H9 (cell line): ENCODE data around the gene CDC45. TPM values are rescaled to one million over a fixed set of nuclear protein-coding genes. Genes with fewer than 3 reads are reported as not detected.
A peak's percentile ranks its signal among the peaks of the same experiment; 100 is the strongest.

Experiments used
- DNase-seq: peaks from one replicate; pipeline ENCODE4 v3.0.0-alpha.2; 2017
- H2AFZ ChIP-seq: one replicate; pipeline ENCODE4 v1.6.1; 2013; ENCODE audit warnings: mild to moderate bottlenecking, low read length, control low read depth, moderate library complexity
- H2AK5ac ChIP-seq: 2 replicates; pipeline ENCODE4 v1.6.1; 2013; ENCODE audit warnings: low read length, control low read depth, mixed read lengths; ENCODE audit not compliant: insufficient read length
- H2BK120ac ChIP-seq: one replicate; pipeline ENCODE4 v1.6.1; 2013; ENCODE audit warnings: low read depth, mild to moderate bottlenecking, low read length, control low read depth, inconsistent platforms; ENCODE audit not compliant: poor library complexity, severe bottlenecking
- H2BK12ac ChIP-seq: 2 replicates; pipeline ENCODE4 v1.6.1; 2013; ENCODE audit warnings: low read length, control low read depth, mixed read lengths, low read depth; ENCODE audit not compliant: insufficient read length
- H2BK15ac ChIP-seq: 2 replicates; pipeline ENCODE4 v1.6.1; 2013; ENCODE audit warnings: low read depth, low read length, control low read depth
- H2BK20ac ChIP-seq: one replicate; pipeline ENCODE4 v1.6.1; 2013; ENCODE audit warnings: low read depth, mild to moderate bottlenecking, low read length, control low read depth, inconsistent platforms; ENCODE audit not compliant: poor library complexity, severe bottlenecking
- H2BK5ac ChIP-seq: 2 replicates; pipeline ENCODE4 v1.6.1; 2013; ENCODE audit warnings: low read length, control low read depth, mixed read lengths; ENCODE audit not compliant: insufficient read length
- H3K14ac ChIP-seq: 2 replicates; pipeline ENCODE4 v1.6.1; 2013; ENCODE audit warnings: low read length, control low read depth; ENCODE audit not compliant: insufficient read depth
- H3K18ac ChIP-seq: 2 replicates; pipeline ENCODE4 v1.6.1; 2013; ENCODE audit warnings: low read depth, mild to moderate bottlenecking, mixed read lengths, low read length, control low read depth; ENCODE audit not compliant: insufficient read length
- H3K23ac ChIP-seq: 2 replicates; pipeline ENCODE4 v1.6.1; 2013; ENCODE audit warnings: low read length, control low read depth, mixed read lengths, low read depth; ENCODE audit not compliant: insufficient read length
- H3K23me2 ChIP-seq: 2 replicates; pipeline ENCODE4 v1.6.1; 2013; ENCODE audit warnings: low read depth, mild to moderate bottlenecking, mixed read lengths, low read length, control low read depth; ENCODE audit not compliant: insufficient read length, poor library complexity, severe bottlenecking
- H3K27ac ChIP-seq: 2 replicates; pipeline ENCODE4 v1.5.1; 2013; ENCODE audit warnings: low read length, control low read depth, mixed read lengths, low read depth; ENCODE audit not compliant: insufficient read length
- H3K27me3 ChIP-seq: 2 replicates; pipeline ENCODE4 v1.6.1; 2013; ENCODE audit warnings: low read length, control low read depth, inconsistent platforms; ENCODE audit not compliant: insufficient read depth
- H3K4ac ChIP-seq: 2 replicates; pipeline ENCODE4 v1.6.1; 2013; ENCODE audit warnings: low read depth, mild to moderate bottlenecking, control low read depth, inconsistent platforms, low read length, moderate library complexity
- H3K4me1 ChIP-seq: 2 replicates; pipeline ENCODE4 v1.6.1; 2013; ENCODE audit warnings: low read length, control low read depth, inconsistent platforms; ENCODE audit not compliant: insufficient read depth
- H3K4me2 ChIP-seq: 2 replicates; pipeline ENCODE4 v1.6.1; 2013; ENCODE audit warnings: low read length, control low read depth, mixed read lengths; ENCODE audit not compliant: insufficient read length, insufficient read depth
- H3K56ac ChIP-seq: 2 replicates; pipeline ENCODE4 v1.6.1; 2013; ENCODE audit warnings: low read depth, mild to moderate bottlenecking, mixed read lengths, low read length, control low read depth; ENCODE audit not compliant: insufficient read length
- H3K79me1 ChIP-seq: 2 replicates; pipeline ENCODE4 v1.6.1; 2013; ENCODE audit warnings: low read depth, mild to moderate bottlenecking, moderate library complexity, low read length, control low read depth, inconsistent platforms; ENCODE audit not compliant: insufficient read depth, poor library complexity, severe bottlenecking
- H3K79me2 ChIP-seq: 2 replicates; pipeline ENCODE4 v1.6.1; 2013; ENCODE audit warnings: low read length, control low read depth, inconsistent platforms; ENCODE audit not compliant: insufficient read depth
- H3K9ac ChIP-seq: 2 replicates; pipeline ENCODE4 v1.6.1; 2013; ENCODE audit warnings: low read length, control low read depth, mixed read lengths; ENCODE audit not compliant: insufficient read length; ENCODE audit errors: extremely low read depth
- H3K9me3 ChIP-seq: one replicate; pipeline ENCODE4 v1.6.1; 2013; ENCODE audit warnings: low read depth, low read length, inconsistent platforms; ENCODE audit not compliant: control insufficient read depth
- H3T11ph ChIP-seq: one replicate; pipeline ENCODE4 v1.6.1; 2013; ENCODE audit warnings: mild to moderate bottlenecking, low read length, control low read depth, inconsistent platforms
- H4K20me1 ChIP-seq: one replicate; pipeline ENCODE4 v1.6.1; 2013; ENCODE audit not compliant: control insufficient read depth, insufficient read length, insufficient read depth
- H4K5ac ChIP-seq: 2 replicates; pipeline ENCODE4 v1.6.1; 2013; ENCODE audit warnings: low read depth, mild to moderate bottlenecking, mixed read lengths, low read length, control low read depth; ENCODE audit not compliant: insufficient read length
- H4K8ac ChIP-seq: replicated peaks from 2 replicates; pipeline ENCODE4 v1.6.1; 2013; ENCODE audit warnings: low read length, control low read depth, mixed read lengths, low read depth; ENCODE audit not compliant: insufficient read length
- H4K91ac ChIP-seq: 2 replicates; pipeline ENCODE4 v1.6.1; 2013; ENCODE audit warnings: low read depth, mild to moderate bottlenecking, moderate library complexity, mixed read lengths, low read length, control low read depth; ENCODE audit not compliant: insufficient read length
- H3K27ac Mint-ChIP-seq, 3 experiments: 2 replicates in 2 of 3; 3 replicates in 1 of 3; pipeline ENCODE4 v1.8.0; 2020 to 2021; ENCODE audit warnings: mixed read lengths in 3 of 3, mild to moderate bottlenecking in 1 of 3, moderate library complexity in 1 of 3
- H3K27me3 Mint-ChIP-seq: 2 replicates; pipeline ENCODE4 v1.8.0; 2021; ENCODE audit warnings: low read depth, mild to moderate bottlenecking, moderate library complexity, mixed read lengths
- H3K36me3 Mint-ChIP-seq, 3 experiments: 2 replicates in 2 of 3; 3 replicates in 1 of 3; pipeline ENCODE4 v1.8.0; 2020 to 2021; ENCODE audit warnings: low read depth in 3 of 3, mixed read lengths in 3 of 3; ENCODE audit not compliant: insufficient read depth in 1 of 3
- H3K4me1 Mint-ChIP-seq, 2 experiments: 2 replicates each; pipeline ENCODE4 v1.8.0; 2020; ENCODE audit warnings: mixed read lengths in 2 of 2
- H3K4me3 Mint-ChIP-seq, 2 experiments: 2 replicates in 1 of 2; 3 replicates in 1 of 2; pipeline ENCODE4 v1.8.0; 2020 to 2021; ENCODE audit warnings: mild to moderate bottlenecking in 2 of 2, mixed read lengths in 2 of 2, moderate library complexity in 1 of 2
- H3K9me3 Mint-ChIP-seq, 2 experiments: 2 replicates in 1 of 2; 3 replicates in 1 of 2; pipeline ENCODE4 v1.8.0; 2020; ENCODE audit warnings: mild to moderate bottlenecking in 2 of 2, mixed read lengths in 2 of 2, moderate library complexity in 1 of 2
- CTCF ChIP-seq: fragments of 200-600 bp; sonication (generic); conservative IDR thresholded peaks from 3 replicates; pipeline ENCODE4 v1.8.0; 2021; ENCODE audit warnings: antibody characterized with exemption, mild to moderate bottlenecking
- WGBS: extraction: QIAGEN DNeasy Blood & Tissue Kit; methylation state at CpG from one replicate; pipeline ENCODE4 v1.1.7; 2013; ENCODE audit warnings: missing lambda C conversion rate, low lambda C conversion rate, mixed read lengths; ENCODE audit not compliant: insufficient read length; ENCODE audit errors: extremely low coverage; 5-methylcytosine and 5-hydroxymethylcytosine counted together
- total RNA-seq: library from RNA; stranded (reverse); gene quantifications from 2 replicates; pipeline ENCODE4 v1.2.1, GENCODE V29; 2021

CDC45 gene
- total RNA-seq, 1 experiment from 2014 or later, result 35.7 TPM

GRCh38 chr22:19448076-19448607 lies 31.6 kb upstream of the CDC45 start:
- peaks cover 2% of the 10 kb centered on the region for H4K20me1 ChIP-seq
- peaks cover 14 to 61% (median 42%) of the 10 kb centered on the region in 3 experiments for H3K36me3 Mint-ChIP-seq
- H3K27me3 Mint-ChIP-seq, result peaks cover 19% of the 10 kb centered on the region
- H3K56ac ChIP-seq, result no peak overlapping the region
- no peak overlapping the region for H3T11ph ChIP-seq
- H2BK120ac ChIP-seq, result no peak overlapping the region
- H2BK20ac ChIP-seq, result no peak overlapping the region
- H3K79me1 ChIP-seq, result no peaks in the 10 kb centered on the region
- no peak overlapping the region for H4K8ac ChIP-seq
- H2BK15ac ChIP-seq, result no peak overlapping the region
- no peaks in the 10 kb centered on the region for H3K9me3 ChIP-seq
- peak overlapping the region; percentile 83 for H3K18ac ChIP-seq
- no peak overlapping the region for H3K4ac ChIP-seq
- peak overlapping the region; percentile 87 for H3K9ac ChIP-seq
- peak; percentile 47 for DNase-seq
- H2AFZ ChIP-seq, result peak overlapping the region; percentile 35
- H2AK5ac ChIP-seq, result no peak overlapping the region
- peak overlapping the region; percentile 82; the same call in 1 of the 2 replicates for H3K14ac ChIP-seq
- no peaks in the 10 kb centered on the region; the same call in 1 of the 2 replicates for H3K27me3 ChIP-seq
- WGBS, result no CpG with 5 or more reads among the region's 14 CpGs
- no peak overlapping the region for H2BK12ac ChIP-seq
- no peak overlapping the region for H4K91ac ChIP-seq
- H3K23me2 ChIP-seq, result peaks cover 9% of the 10 kb centered on the region
- no peaks in the 10 kb centered on the region; a peak in 1 of 5 replicates for H3K9me3 Mint-ChIP-seq
- no peak for TF ChIP-seq CTCF
- no peak overlapping the region for H2BK5ac ChIP-seq
- peak overlapping the region; percentile 38 to 93 (median 68); a peak in 6 of 7 replicates for H3K27ac Mint-ChIP-seq
- no peaks in the 10 kb centered on the region for H3K4me1 ChIP-seq
- H3K4me1 Mint-ChIP-seq, result peaks cover 16 to 18% of the 10 kb centered on the region in 2 experiments
- H3K4me2 ChIP-seq, result peak overlapping the region; percentile 91
- H3K4me3 Mint-ChIP-seq, result peak overlapping the region; percentile 84 to 97
- peak overlapping the region; percentile 84 for H4K5ac ChIP-seq
- no peak overlapping the region for H3K27ac ChIP-seq
- no peak overlapping the region for H3K23ac ChIP-seq
- H3K79me2 ChIP-seq, result no peaks in the 10 kb centered on the region; the same call in 1 of the 2 replicates
